Umbilical cord (tissue), 2 donors: Measurements from ENCODE around the gene LRRC10B. TPM values are rescaled to one million over a fixed set of nuclear protein-coding genes. Genes with fewer than 3 reads are reported as not detected.

Experiments used
- DNase-seq: peaks from one replicate; pipeline ENCODE4 v3.0.0-alpha.2; 2015; ENCODE audit warnings: low spot score
- total RNA-seq: library from RNA; depleted of rRNA; stranded (reverse); fragments of >200 nt; gene quantifications from one replicate; pipeline ENCODE4 v1.2.3, GENCODE V29; 2014; ENCODE audit warnings: low replicate concordance; ENCODE audit not compliant: insufficient read depth

The LRRC10B gene
- total RNA-seq, 1 donor from 2014 or later, result not detected

- DNase-seq, result peak; percentile 77
These were observed 787 bp downstream of the LRRC10B start for GRCh38 chr11:61509043-61510029.

- DNase-seq, result no peak
These were observed 1.8 kb downstream of the LRRC10B start for GRCh38 chr11:61510166-61510919.

GRCh38 chr11:61510974-61511373 lies 2.4 kb downstream of the LRRC10B start:
- no peak for DNase-seq

GRCh38 chr11:61511383-61511782 lies 2.8 kb downstream of the LRRC10B start:
- DNase-seq, result no peak

DNA sequence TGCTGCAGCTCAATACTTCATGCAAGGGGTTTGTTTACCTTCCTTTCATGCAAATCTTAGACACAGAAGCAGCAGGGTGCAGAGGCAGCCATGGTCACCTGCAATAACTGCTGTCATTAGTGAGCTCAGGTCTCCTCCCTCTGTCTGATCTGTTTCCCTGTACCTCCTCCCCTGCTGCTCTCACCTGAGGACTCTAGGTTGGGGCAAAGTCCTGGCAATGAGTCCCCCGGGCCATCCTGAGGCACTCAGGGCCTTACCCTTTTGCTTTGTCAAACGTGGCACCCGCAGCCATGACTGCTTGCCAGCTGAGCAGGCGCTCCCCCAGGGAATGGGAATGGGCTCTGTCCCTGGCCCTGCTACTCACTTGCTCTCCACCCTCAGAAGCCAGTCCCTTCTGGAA lies 3.9 kb downstream of the LRRC10B start:
- no peak for DNase-seq

- DNase-seq, result no peak
These were observed 4.7 kb downstream of the LRRC10B start for GRCh38 chr11:61513143-61513765.

GRCh38 chr11:61514050-61514917 lies 5.7 kb downstream of the LRRC10B start:
- DNase-seq, result no peak

DNA sequence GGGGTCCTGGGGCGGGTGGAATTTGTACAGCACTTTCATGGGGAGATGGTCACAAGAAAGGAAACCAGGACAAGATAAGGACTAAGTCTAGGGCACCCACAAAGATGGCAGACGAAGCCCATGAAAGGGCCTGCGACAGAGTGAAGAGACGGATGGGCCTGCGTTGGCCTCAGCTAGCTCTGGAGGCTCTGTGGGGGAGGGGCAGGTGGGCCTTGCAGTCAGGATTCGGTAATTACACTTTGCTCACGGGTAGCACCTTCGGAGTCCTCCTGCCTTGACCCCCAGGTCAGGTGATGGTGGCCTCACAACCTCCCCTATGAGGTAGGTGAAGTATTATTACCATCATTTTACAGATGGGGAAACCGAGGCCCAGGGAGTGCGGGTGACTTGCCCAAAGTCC lies 7.1 kb downstream of the LRRC10B start:
- DNase-seq, result no peak

- DNase-seq, result no peak
These were observed 7.6 kb downstream of the LRRC10B start for GRCh38 chr11:61516191-61516590.

DNA sequence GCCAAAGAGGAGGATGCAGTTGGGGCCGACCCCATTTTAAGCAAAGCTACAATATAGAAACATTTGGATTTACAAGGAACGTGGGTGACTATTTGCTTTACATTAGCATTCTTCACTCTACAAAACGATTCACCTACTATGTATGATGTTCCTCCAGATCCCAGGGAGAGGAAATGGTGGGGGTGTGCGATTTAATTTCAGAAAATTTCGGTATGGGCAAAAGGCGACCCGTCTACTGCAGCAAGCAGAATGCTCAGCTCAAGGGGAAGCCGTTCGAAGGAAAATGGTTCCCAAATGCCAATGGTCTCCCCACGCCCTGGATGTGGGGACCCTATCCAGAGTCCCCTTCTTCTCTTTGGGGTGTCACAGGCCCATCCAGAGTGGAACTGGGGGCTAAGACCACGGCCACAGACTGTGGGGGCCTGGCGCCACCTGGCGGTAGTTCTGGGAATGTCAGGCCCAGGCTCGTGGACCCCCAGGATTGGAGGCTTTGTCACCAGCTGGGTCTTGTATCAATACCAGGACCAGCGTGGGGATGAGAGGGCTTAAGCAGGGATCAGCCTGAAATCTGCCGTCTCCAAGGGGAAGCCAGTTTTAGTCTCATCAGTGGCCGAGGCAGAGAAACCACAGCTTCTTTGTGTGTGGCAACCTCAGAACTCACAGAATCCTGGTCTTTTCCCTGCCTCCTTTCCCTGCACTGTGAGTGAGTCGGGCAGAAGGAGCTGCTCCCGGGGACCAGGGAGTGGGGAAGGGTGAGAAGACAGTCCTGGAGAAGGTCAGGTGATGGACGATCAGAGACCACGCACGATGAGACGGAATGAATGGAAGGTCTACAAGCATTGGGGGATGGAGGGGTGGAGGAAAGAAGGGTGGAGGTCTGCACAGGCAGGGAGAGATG lies 8.4 kb downstream of the LRRC10B start:
- DNase-seq, result peak; percentile 47

- no peak for DNase-seq
These were observed 9.7 kb downstream of the LRRC10B start for GRCh38 chr11:61518032-61518795.

- DNase-seq, result no peak
These were observed 14.3 kb downstream of the LRRC10B start for GRCh38 chr11:61522881-61523280.

DNA sequence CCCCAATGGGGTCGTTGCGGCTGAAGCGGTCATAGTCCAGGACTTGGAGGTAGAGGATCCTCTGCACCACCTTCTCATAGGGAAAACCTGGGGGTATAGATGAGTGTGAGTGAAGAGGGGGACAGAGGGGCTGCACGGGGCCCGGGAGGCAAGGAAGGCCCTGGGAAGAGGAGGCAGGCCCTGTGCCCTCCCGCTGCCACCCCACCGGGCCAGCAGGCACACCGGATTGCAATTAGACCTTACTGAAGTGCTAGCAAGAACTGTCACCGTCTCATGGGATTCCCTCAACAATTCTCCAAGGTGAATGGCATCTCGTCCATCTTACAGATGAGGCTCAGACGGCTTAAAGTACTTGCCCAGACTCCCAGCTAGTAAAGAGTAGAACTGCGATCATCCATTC lies 15.9 kb downstream of the LRRC10B start:
- no peak for DNase-seq

GRCh38 chr11:61524963-61525587 lies 16.5 kb downstream of the LRRC10B start:
- DNase-seq, result no peak

DNA sequence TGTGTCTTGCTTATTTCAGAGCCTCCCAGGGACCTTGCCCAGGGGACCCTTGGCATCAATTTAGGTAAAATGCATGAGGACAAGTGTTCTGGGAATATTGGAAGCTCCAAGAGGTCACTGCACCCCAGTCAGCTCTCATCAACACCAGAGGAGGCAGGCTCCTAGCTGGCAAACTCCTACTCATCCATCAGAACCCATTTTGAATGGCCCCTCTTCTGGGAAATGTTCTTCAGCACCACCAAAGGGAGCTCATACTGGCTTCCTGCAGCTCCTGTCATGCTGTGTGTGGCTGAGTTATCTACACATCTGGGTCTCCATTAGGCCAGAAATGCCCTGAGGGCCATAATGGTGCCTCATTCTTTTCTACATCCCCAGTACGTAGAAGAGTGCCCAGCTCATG lies 17.7 kb downstream of the LRRC10B start:
- DNase-seq, result no peak

- no peak for DNase-seq
These were observed 18.6 kb downstream of the LRRC10B start for GRCh38 chr11:61526956-61527731.

DNA sequence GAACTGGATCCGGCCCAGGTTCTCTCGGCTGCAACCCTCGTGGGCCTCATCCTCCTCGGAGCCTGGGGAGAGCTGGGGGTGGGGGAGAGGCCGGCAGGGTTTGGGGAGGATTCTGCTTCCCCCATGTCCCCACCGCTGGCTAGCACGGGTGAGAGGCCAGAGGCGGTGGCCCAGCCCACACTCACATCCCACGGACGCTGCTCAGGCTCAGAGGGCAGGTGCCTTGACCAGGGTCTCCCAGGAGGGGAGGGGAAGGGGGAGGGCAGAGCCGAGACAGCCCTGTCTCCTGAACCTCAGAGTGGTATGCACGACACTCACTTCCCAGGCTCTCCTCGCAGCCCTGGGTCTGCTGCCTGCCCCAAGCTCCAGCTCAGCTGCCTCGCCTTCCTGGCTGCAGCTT lies 19.6 kb downstream of the LRRC10B start:
- no peak for DNase-seq
